Measurements from ENCODE around the gene TRAF2.

TRAF2 gene

GRCh38 chr9:136858844-136859757 is 27.2 kb upstream of the TRAF2 start:
- H3K4me1 ChIP-seq (ENCODE audit: low read length): no peaks in the 10 kb centered on the region
- H3F3A ChIP-seq (ENCODE audit: insufficient read depth, low read length): no peaks in the 10 kb centered on the region
- H3K9me2 ChIP-seq (replicated peaks; ENCODE audit: insufficient read depth, low read length): no peaks in the 10 kb centered on the region
- H3K9me3 ChIP-seq (replicated peaks; ENCODE audit: insufficient read depth, low read length): no peaks in the 10 kb centered on the region
- H3K79me2 ChIP-seq (ENCODE audit: low read length): peaks cover 18% of the 10 kb centered on the region
- H3K4me2 ChIP-seq (ENCODE audit: low read depth, low read length): no peak overlapping the region
- H3K4me3 ChIP-seq (ENCODE audit: low read length): no peak overlapping the region
- H3K27ac ChIP-seq (ENCODE audit: low read length): no peak overlapping the region
- TF ChIP-seq EZH2phosphoT487 (IDR thresholded peaks at IDR 0.05; ENCODE audit: low read length) (no peak), CTCF (IDR thresholded peaks at IDR 0.05; ENCODE audit: low read length) (no peak), EZH2 (optimal IDR thresholded peaks at IDR 0.05; ENCODE audit: low read depth, low read length) (no peak)
- DNase-seq: no peak
- no peak overlapping the region for H2AFZ ChIP-seq (ENCODE audit: low read length)
- no peaks in the 10 kb centered on the region for H3K27me3 ChIP-seq (replicated peaks; ENCODE audit: insufficient read depth, low read length)
- no peaks in the 10 kb centered on the region; the same call in 1 of the 2 replicates for H3K36me3 ChIP-seq (replicated peaks; ENCODE audit: insufficient read depth, low read length)
- no peak overlapping the region for H3K9ac ChIP-seq (ENCODE audit: low read length)
- no peaks in the 10 kb centered on the region for H4K20me1 ChIP-seq (ENCODE audit: insufficient read depth, low read length)

- Histone ChIP-seq H2AFZ (ENCODE audit: low read length) (no peak overlapping the region), H3K9ac (ENCODE audit: low read length) (no peak overlapping the region), H4K20me1 (ENCODE audit: insufficient read depth, low read length) (no peaks in the 10 kb centered on the region), H3K27me3 (replicated peaks; ENCODE audit: insufficient read depth, low read length) (no peaks in the 10 kb centered on the region), H3K9me3 (replicated peaks; ENCODE audit: insufficient read depth, low read length) (no peaks in the 10 kb centered on the region), H3K4me3 (ENCODE audit: low read length) (no peak overlapping the region), H3F3A (ENCODE audit: insufficient read depth, low read length) (no peaks in the 10 kb centered on the region), H3K79me2 (ENCODE audit: low read length) (peaks cover 30% of the 10 kb centered on the region), H3K36me3 (replicated peaks; ENCODE audit: insufficient read depth, low read length) (no peaks in the 10 kb centered on the region; the same call in 1 of the 2 replicates), H3K27ac (ENCODE audit: low read length) (no peak overlapping the region), H3K4me2 (ENCODE audit: low read depth, low read length) (no peak overlapping the region), H3K4me1 (ENCODE audit: low read length) (peaks cover 7% of the 10 kb centered on the region; the same call in 1 of the 2 replicates), H3K9me2 (replicated peaks; ENCODE audit: insufficient read depth, low read length) (no peaks in the 10 kb centered on the region)
- DNase-seq: no peak
- TF ChIP-seq CTCF (IDR thresholded peaks at IDR 0.05; ENCODE audit: low read length): no peak
- TF ChIP-seq EZH2phosphoT487 (IDR thresholded peaks at IDR 0.05; ENCODE audit: low read length): no peak
- TF ChIP-seq EZH2 (optimal IDR thresholded peaks at IDR 0.05; ENCODE audit: low read depth, low read length): no peak
These were observed 25.8 kb upstream of the TRAF2 start for GRCh38 chr9:136860529-136860928.

- no peak for TF ChIP-seq EZH2 (optimal IDR thresholded peaks at IDR 0.05; ENCODE audit: low read depth, low read length)
- no peak for TF ChIP-seq CTCF (IDR thresholded peaks at IDR 0.05; ENCODE audit: low read length)
- TF ChIP-seq EZH2phosphoT487 (IDR thresholded peaks at IDR 0.05; ENCODE audit: low read length): no peak
- no peak for DNase-seq
- Histone ChIP-seq H3K9me2 (replicated peaks; ENCODE audit: insufficient read depth, low read length) (no peaks in the 10 kb centered on the region), H3K4me2 (ENCODE audit: low read depth, low read length) (no peak overlapping the region), H3K36me3 (replicated peaks; ENCODE audit: insufficient read depth, low read length) (no peaks in the 10 kb centered on the region; the same call in 1 of the 2 replicates), H3K9me3 (replicated peaks; ENCODE audit: insufficient read depth, low read length) (no peaks in the 10 kb centered on the region), H3K4me1 (ENCODE audit: low read length) (peaks cover 7% of the 10 kb centered on the region; the same call in 1 of the 2 replicates), H4K20me1 (ENCODE audit: insufficient read depth, low read length) (no peaks in the 10 kb centered on the region), H3K9ac (ENCODE audit: low read length) (no peak overlapping the region), H3K4me3 (ENCODE audit: low read length) (no peak overlapping the region), H3K79me2 (ENCODE audit: low read length) (peaks cover 36% of the 10 kb centered on the region), H3K27me3 (replicated peaks; ENCODE audit: insufficient read depth, low read length) (no peaks in the 10 kb centered on the region), H3F3A (ENCODE audit: insufficient read depth, low read length) (no peaks in the 10 kb centered on the region), H2AFZ (ENCODE audit: low read length) (no peak overlapping the region), H3K27ac (ENCODE audit: low read length) (no peak overlapping the region)
These were observed 25.1 kb upstream of the TRAF2 start for GRCh38 chr9:136860933-136861873.

Measured in MM.1S (cell line).